H1 (cell line): ENCODE results near the gene ANKFY1. TPM values are rescaled to one million over a fixed set of nuclear protein-coding genes. Genes with fewer than 3 reads are reported as not detected.

Experiments
- BACH1 ChIP-seq: IDR thresholded peaks from 2 replicates; pipeline ENCODE4 v1.6.1; 2012; ENCODE audit warnings: low read length, improper control_type of control experiment
- CBX8 ChIP-seq: fragments of 300-800, 300-1000 bp; sonication (generic); IDR thresholded peaks from 2 replicates; pipeline ENCODE4 v1.7.1; 2016; ENCODE audit warnings: low read depth, low read length, borderline replicate concordance
- CHD7 ChIP-seq: fragments of 300-600 bp; sonication (generic); IDR thresholded peaks from 2 replicates; pipeline ENCODE4 v1.7.1; 2012; ENCODE audit warnings: low read length, moderate library complexity, mild to moderate bottlenecking, inconsistent platforms; ENCODE audit not compliant: insufficient replicate concordance
- CTBP2 ChIP-seq: IDR thresholded peaks from 2 replicates; pipeline ENCODE4 v1.7.0; 2011; ENCODE audit warnings: borderline replicate concordance, mild to moderate bottlenecking, moderate library complexity, mixed read lengths, low read length; ENCODE audit not compliant: insufficient read depth, insufficient read length
- MAX ChIP-seq: IDR thresholded peaks from 2 replicates; pipeline ENCODE4 v1.6.1; 2012; ENCODE audit warnings: inconsistent platforms
- NRF1 ChIP-seq: IDR thresholded peaks from 2 replicates; pipeline ENCODE4 v1.6.1; 2011; ENCODE audit warnings: mild to moderate bottlenecking, low read depth, low read length, improper control_type of control experiment
- POLR2A ChIP-seq, 2 experiments: IDR thresholded peaks; 1 replicate in 1 of 2; 2 replicates in 1 of 2; pipeline ENCODE4 v1.6.1; 2011; ENCODE audit warnings: low read depth in 2 of 2, low read length in 2 of 2, mild to moderate bottlenecking in 2 of 2; ENCODE audit errors: control extremely low read depth in 1 of 2
- SP1 ChIP-seq: IDR thresholded peaks from 2 replicates; pipeline ENCODE4 v1.6.1; 2011; ENCODE audit warnings: low read depth, low read length
- polyA plus RNA-seq, 7 experiments: library from polyadenylated mRNA; depleted of rRNA in 3 of 7; stranded (reverse) in 5 of 7; unstranded in 2 of 7; fragments of >200 nt in 5 of 7; fragments of 200-250 nt in 2 of 7; gene quantifications; 1 replicate in 5 of 7; 2 replicates in 1 of 7; 4 replicates in 1 of 7; pipeline versions ENCODE4 v1.2.1 to v1.2.3, GENCODE V29; 2011 to 2013; ENCODE audit warnings: missing spikeins in 2 of 7, mixed read lengths in 2 of 7
- total RNA-seq: library from RNA; stranded (reverse); fragmentation: NEBNext Ultra II Directional; extraction: Animal tissue kit (Norgen Biotek cat#: 25700); gene quantifications from 2 replicates; pipeline ENCODE4 v1.2.1, GENCODE V29; 2021

ANKFY1 gene
- total and polyA plus RNA-seq, 2 of the 8 experiments (the other 6 are each of a cell fraction or from before 2014, with no cell fraction given) = 28.3 to 45.3 TPM

- no peak for TF ChIP-seq CBX8
- TF ChIP-seq NRF1 = no peak
- no peak for TF ChIP-seq MAX
- no peak for TF ChIP-seq SP1
- no peak for TF ChIP-seq CTBP2
- no peak for TF ChIP-seq POLR2A (IDR thresholded peaks at IDR 0.05; ENCODE audit: control extremely low read depth in 1 of 2, low read depth in 2 of 2, low read length in 2 of 2)
- no peak for TF ChIP-seq BACH1
- no peak for TF ChIP-seq CHD7
Observed at GRCh38 chr17:4162775-4163466, 100.9 kb downstream of the ANKFY1 start (continued).
